B cell (primary cell): ENCODE data around the gene MFSD11. TPM values are rescaled to one million over a fixed set of nuclear protein-coding genes. Genes with fewer than 3 reads are reported as not detected.
A peak's percentile ranks its signal among the peaks of the same experiment; 100 is the strongest.

Source experiments
- ATAC-seq: fragments of 200-7000 bp; cut with Tn5 transposase; one replicate; pipeline ENCODE4 v1.10.0; 2021; ENCODE audit warnings: low read depth, mild to moderate bottlenecking, moderate number of reproducible peaks, moderate library complexity
- CTCF ChIA-PET: fragments of 350-600 bp; sonication (Branson Sonifier 250); formaldehyde crosslinking; loops from one replicate; lab custom pipeline; 2021; ENCODE audit warnings: antibody characterized with exemption, inconsistent platforms; lab: Charles Lee
- POLR2A ChIA-PET: fragments of 350-600 bp; sonication (Branson Sonifier 250); formaldehyde crosslinking; loops from one replicate; lab custom pipeline; 2021; ENCODE audit warnings: antibody characterized with exemption; lab: Charles Lee
- DNase-seq: peaks from one replicate; pipeline ENCODE4 v3.0.0; 2013
- H2AFZ ChIP-seq: 2 replicates; pipeline ENCODE4 v1.6.1; 2012; ENCODE audit warnings: mild to moderate bottlenecking, low read depth, low read length; ENCODE audit not compliant: insufficient read depth, poor library complexity, severe bottlenecking
- H3K27ac ChIP-seq, 2 donors: 1 replicate in 1 of 2; 2 replicates in 1 of 2; pipeline ENCODE4 v1.5.1; 2012 to 2013; ENCODE audit warnings: low read length in 2 of 2, mild to moderate bottlenecking in 2 of 2, moderate library complexity in 1 of 2
- H3K27me3 ChIP-seq, 4 experiments: fragments of 200-600 bp in 1 of 4; sonication (generic) in 1 of 4; replicated peaks in 1 of 4; 1 replicate in 2 of 4; 2 replicates in 2 of 4; pipeline versions ENCODE4 v1.6.1 to v1.7.0; 2013 to 2016; ENCODE audit warnings: low read length in 3 of 4, mild to moderate bottlenecking in 2 of 4, mixed read lengths in 1 of 4, moderate library complexity in 1 of 4; ENCODE audit not compliant: insufficient read depth in 4 of 4, control insufficient read depth in 3 of 4; ENCODE audit errors: control extremely low read depth in 1 of 4
- H3K36me3 ChIP-seq, 2 experiments: replicated peaks in 1 of 2; 1 replicate in 1 of 2; 2 replicates in 1 of 2; pipeline versions ENCODE4 v1.6.1 to v1.7.1; 2013; ENCODE audit warnings: low read length in 1 of 2; ENCODE audit not compliant: insufficient read depth in 2 of 2, control insufficient read depth in 1 of 2; ENCODE audit errors: control extremely low read depth in 1 of 2, extremely low read depth in 1 of 2
- H3K4me1 ChIP-seq, 2 donors: fragments of 200-600 bp in 1 of 2; sonication (generic) in 1 of 2; 1 replicate in 1 of 2; 2 replicates in 1 of 2; pipeline versions ENCODE4 v1.5.1 to v1.6.1; 2013 to 2017; ENCODE audit warnings: low read length in 2 of 2; ENCODE audit not compliant: control insufficient read depth in 2 of 2, insufficient read depth in 2 of 2
- H3K4me2 ChIP-seq: replicated peaks from 2 replicates; pipeline ENCODE3; 2012; ENCODE audit warnings: mild to moderate bottlenecking, low read depth, low read length; ENCODE audit not compliant: poor library complexity, severe bottlenecking
- H3K4me3 ChIP-seq, 5 experiments: fragments of 200-600 bp in 1 of 5; sonication (generic) in 1 of 5; 1 replicate in 3 of 5; 2 replicates in 2 of 5; pipeline versions ENCODE4 v1.5.1 to v1.7.0; 2011 to 2016; ENCODE audit warnings: low read length in 4 of 5, mild to moderate bottlenecking in 4 of 5, low read depth in 2 of 5, control low read depth in 1 of 5, moderate library complexity in 1 of 5; ENCODE audit not compliant: insufficient read depth in 1 of 5; ENCODE audit errors: control extremely low read depth in 1 of 5, extremely low read depth in 1 of 5
- H3K79me2 ChIP-seq: fragments of 200-600 bp; sonication (generic); one replicate; pipeline ENCODE4 v1.6.0; 2016; ENCODE audit warnings: low read length; ENCODE audit not compliant: control insufficient read depth, insufficient read depth
- H3K9ac ChIP-seq: fragments of 200-600 bp; sonication (generic); 2 replicates; pipeline ENCODE4 v1.6.1; 2017; ENCODE audit warnings: mild to moderate bottlenecking, low read length, moderate library complexity
- H3K9me3 ChIP-seq, 3 donors: one replicate each; pipeline versions ENCODE4 v1.6.1 to v1.7.1; 2013; ENCODE audit warnings: low read length in 2 of 3; ENCODE audit not compliant: control insufficient read depth in 2 of 3, insufficient read depth in 1 of 3; ENCODE audit errors: control extremely low read depth in 1 of 3
- H4K20me1 ChIP-seq: 2 replicates; pipeline ENCODE4 v1.6.0; 2012; ENCODE audit warnings: mild to moderate bottlenecking, low read length; ENCODE audit not compliant: insufficient read depth, control insufficient read depth, poor library complexity, severe bottlenecking
- H3K27ac Mint-ChIP-seq: one replicate; pipeline ENCODE4 v1.8.0; 2021; ENCODE audit warnings: mixed read lengths
- H3K27me3 Mint-ChIP-seq: one replicate; pipeline ENCODE4 v1.8.0; 2021; ENCODE audit warnings: mixed read lengths
- H3K4me1 Mint-ChIP-seq: one replicate; pipeline ENCODE4 v1.8.0; 2021; ENCODE audit warnings: mixed read lengths
- H3K4me3 Mint-ChIP-seq: one replicate; pipeline ENCODE4 v1.8.0; 2021; ENCODE audit warnings: mixed read lengths
- H3K9me3 Mint-ChIP-seq: one replicate; pipeline ENCODE4 v1.8.0; 2022; ENCODE audit warnings: mixed read lengths; ENCODE audit not compliant: insufficient read depth
- EZH2 ChIP-seq: IDR thresholded peaks from 2 replicates; pipeline ENCODE4 v1.6.1; 2012; ENCODE audit warnings: borderline replicate concordance, low read depth, mild to moderate bottlenecking, moderate library complexity, low read length; ENCODE audit not compliant: insufficient read depth, poor library complexity, severe bottlenecking
- whole genome bisulfite sequencing: methylation state at CpG from one replicate; pipeline ENCODE4 v1.1.5; 2013; ENCODE audit warnings: missing lambda C conversion rate; ENCODE audit not compliant: insufficient coverage; 5-methylcytosine and 5-hydroxymethylcytosine counted together
- intact Hi-C: fragments of 100-400 bp; cut with micrococcal nuclease; formaldehyde crosslinking; loops from one replicate; pipeline ENCODE4 v1.10.0; 2022
- polyA plus RNA-seq: library from polyadenylated mRNA; depleted of rRNA; stranded (reverse); fragments of >200 nt; gene quantifications from 2 replicates; pipeline ENCODE4 v1.2.3, GENCODE V29; 2012
- total RNA-seq, 2 donors: library from RNA; stranded (reverse); fragments of 120-200 nt in 1 of 2; gene quantifications; 1 replicate in 1 of 2; 2 replicates in 1 of 2; pipeline versions ENCODE4 v1.2.3 to v1.2.4, GENCODE V29; 2013 to 2022
- TF ChIP-seq, protein P1 (sequence below): fragments of 200-600 bp; IDR thresholded peaks from one replicate; pipeline ENCODE4 v1.8.0; 2022; ENCODE audit warnings: antibody characterized with exemption, mild to moderate bottlenecking

Gene MFSD11
- total and polyA plus RNA-seq, 2 donors (not counting 1 experiment from before 2014, with no cell fraction given), result 24.5 to 36.4 TPM

- Histone ChIP-seq H3K27ac (no peak overlapping the region), H3K27me3 (no peaks in the 10 kb centered on the region), H3K9me3 (no peaks in the 10 kb centered on the region), H3K9ac (no peak overlapping the region), H4K20me1 (no peaks in the 10 kb centered on the region), H3K36me3 (peaks cover 9 to 14% of the 10 kb centered on the region in 2 experiments), H3K4me1 (peaks cover 0 to 15% of the 10 kb centered on the region in 2 donors), H3K4me2 (no peak overlapping the region), H2AFZ (no peak overlapping the region), H3K4me3 (no peak overlapping the region), H3K79me2 (peaks cover 5% of the 10 kb centered on the region)
- POLR2A ChIA-PET, result no interaction called here
- no CpG with 5 or more reads among the region's 3 CpGs for WGBS
- Mint-ChIP-seq H3K27me3 (no peaks in the 10 kb centered on the region), H3K4me1 (peaks cover 12% of the 10 kb centered on the region), H3K9me3 (no peaks in the 10 kb centered on the region), H3K4me3 (no peak overlapping the region), H3K27ac (no peak overlapping the region)
- DNase-seq (no peak), ATAC-seq (no peak)
- CTCF ChIA-PET, result no interaction called here
- intact Hi-C loops, result no loop called here
- TF ChIP-seq, protein P1, sequence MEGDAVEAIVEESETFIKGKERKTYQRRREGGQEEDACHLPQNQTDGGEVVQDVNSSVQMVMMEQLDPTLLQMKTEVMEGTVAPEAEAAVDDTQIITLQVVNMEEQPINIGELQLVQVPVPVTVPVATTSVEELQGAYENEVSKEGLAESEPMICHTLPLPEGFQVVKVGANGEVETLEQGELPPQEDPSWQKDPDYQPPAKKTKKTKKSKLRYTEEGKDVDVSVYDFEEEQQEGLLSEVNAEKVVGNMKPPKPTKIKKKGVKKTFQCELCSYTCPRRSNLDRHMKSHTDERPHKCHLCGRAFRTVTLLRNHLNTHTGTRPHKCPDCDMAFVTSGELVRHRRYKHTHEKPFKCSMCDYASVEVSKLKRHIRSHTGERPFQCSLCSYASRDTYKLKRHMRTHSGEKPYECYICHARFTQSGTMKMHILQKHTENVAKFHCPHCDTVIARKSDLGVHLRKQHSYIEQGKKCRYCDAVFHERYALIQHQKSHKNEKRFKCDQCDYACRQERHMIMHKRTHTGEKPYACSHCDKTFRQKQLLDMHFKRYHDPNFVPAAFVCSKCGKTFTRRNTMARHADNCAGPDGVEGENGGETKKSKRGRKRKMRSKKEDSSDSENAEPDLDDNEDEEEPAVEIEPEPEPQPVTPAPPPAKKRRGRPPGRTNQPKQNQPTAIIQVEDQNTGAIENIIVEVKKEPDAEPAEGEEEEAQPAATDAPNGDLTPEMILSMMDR, result no peak
- no peak for TF ChIP-seq EZH2
Observed at GRCh38 chr17:76751416-76751993, 13.6 kb downstream of the MFSD11 start.

DNA sequence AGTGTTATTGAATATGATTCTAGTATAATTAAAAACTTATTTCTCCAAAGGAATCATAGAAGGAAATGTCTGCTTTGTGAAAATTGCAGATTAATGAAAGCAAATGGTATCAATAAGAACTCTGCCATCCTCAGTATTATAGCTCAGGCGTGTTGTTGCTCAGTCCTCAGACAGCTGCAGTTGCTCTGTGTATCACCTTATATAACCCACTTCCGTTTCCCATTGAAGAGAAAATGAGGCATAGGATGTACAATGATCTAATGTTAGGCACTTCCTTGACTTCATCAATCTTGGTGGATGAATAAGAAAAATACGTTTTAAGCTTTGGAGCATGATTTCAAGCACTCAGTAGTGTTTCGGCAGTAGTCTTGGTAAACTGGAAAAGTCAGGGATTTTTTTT lies 14.1 kb downstream of the MFSD11 start:
- DNase-seq (no peak), ATAC-seq (no peak)
- Mint-ChIP-seq H3K27ac (peak overlapping the region; percentile 67), H3K27me3 (no peaks in the 10 kb centered on the region), H3K9me3 (no peaks in the 10 kb centered on the region), H3K4me1 (peaks cover 12% of the 10 kb centered on the region), H3K4me3 (no peak overlapping the region)
- intact Hi-C loops, result no loop called here
- Histone ChIP-seq H3K36me3 (peaks cover 7 to 16% of the 10 kb centered on the region in 2 experiments), H3K27me3 (no peaks in the 10 kb centered on the region), H4K20me1 (no peaks in the 10 kb centered on the region), H3K4me3 (no peak overlapping the region), H2AFZ (no peak overlapping the region), H3K4me1 (peaks cover 0 to 15% of the 10 kb centered on the region in 2 donors), H3K9ac (no peak overlapping the region), H3K79me2 (peaks cover 5% of the 10 kb centered on the region), H3K9me3 (no peaks in the 10 kb centered on the region), H3K4me2 (no peak overlapping the region), H3K27ac (no peak overlapping the region)
- CTCF ChIA-PET, result no interaction called here
- 100% methylated on average over 2 of the region's 4 CpGs for WGBS
- TF ChIP-seq EZH2, result no peak
- TF ChIP-seq, protein P1, result no peak
- POLR2A ChIA-PET, result interaction anchor here (0.6 kb wide), 1 partner anchor 49 kb away, joined by 4 read pairs; no protein-coding TSS in a partner anchor
